Testis (tissue), 3 donors: ENCODE measurements around the gene ATAT1. TPM values are rescaled to one million over a fixed set of nuclear protein-coding genes. Genes with fewer than 3 reads are reported as not detected.
A peak's percentile ranks its signal among the peaks of the same experiment; 100 is the strongest.

Experiments used
- DNase-seq: peaks from one replicate; pipeline ENCODE4 v3.0.0-alpha.2; 2019
- H3K27ac ChIP-seq, 2 donors: fragments of 200-600 bp; sonication (generic); one replicate each; pipeline ENCODE4 v1.5.1; 2019
- H3K27me3 ChIP-seq: fragments of 200-600 bp; sonication (generic); one replicate; pipeline ENCODE4 v1.5.1; 2019
- H3K36me3 ChIP-seq: fragments of 200-600 bp; sonication (generic); one replicate; pipeline ENCODE4 v1.5.1; 2017; ENCODE audit warnings: low read depth; ENCODE audit errors: missing control alignments
- H3K4me1 ChIP-seq: fragments of 200-600 bp; sonication (generic); one replicate; pipeline ENCODE4 v1.5.1; 2019
- H3K4me3 ChIP-seq, 2 donors: fragments of 200-600 bp; sonication (generic); one replicate each; pipeline ENCODE4 v1.5.1; 2017 to 2019
- H3K9me3 ChIP-seq: fragments of 200-600 bp; sonication (generic); one replicate; pipeline ENCODE4 v1.5.1; 2017
- CTCF ChIP-seq, 3 experiments: fragments of 450-650 bp in 2 of 3; fragments of 200-600 bp in 1 of 3; sonication (generic) in 1 of 3; IDR thresholded peaks; one replicate each; pipeline ENCODE4 v1.5.1; 2016 to 2019; ENCODE audit warnings: antibody characterized with exemption in 3 of 3, mild to moderate bottlenecking in 2 of 3, moderate library complexity in 1 of 3
- POLR2A ChIP-seq: fragments of 450-650 bp; IDR thresholded peaks from one replicate; pipeline ENCODE4 v1.6.1; 2017; ENCODE audit warnings: antibody characterized with exemption, mild to moderate bottlenecking, moderate library complexity
- WGBS, 2 donors: methylation state at CpG; one replicate each; pipeline ENCODE4 v1.1.5; 2018; 5-methylcytosine and 5-hydroxymethylcytosine counted together
- intact Hi-C: fragments of 100-400 bp; cut with DNase I; formaldehyde crosslinking; loops from one replicate; pipeline ENCODE4 v1.15.1; 2023; ENCODE audit warnings: low total_unique reads
- polyA plus RNA-seq: library from polyadenylated mRNA; stranded (reverse); fragments of 350-450 nt; fragmentation: Illumina TruSeq; extraction: RNeasy Lipid Tissue Mini Kit (QIAGEN cat#74804); gene quantifications from one replicate; pipeline ENCODE4 v1.2.3, GENCODE V29; 2014; ENCODE audit warnings: low read depth, low replicate concordance; ENCODE audit not compliant: insufficient read depth
- total RNA-seq, 2 donors: library from RNA; depleted of rRNA; stranded (reverse); fragments of >200 nt; gene quantifications; one replicate each; pipeline ENCODE4 v1.2.3, GENCODE V29; 2016

The ATAT1 gene
- total and polyA plus RNA-seq, 3 donors from 2014 or later: 20.7 to 36.4 (median 29.4) TPM

GRCh38 chr6:30616811-30617564, 9.7 kb upstream of the ATAT1 start, which contains the start of gene PPP1R10:
Gene PPP1R10, minus strand, starts transcription at chr6:30617243. Its CDS starts 7,299 bp downstream, at chr6:30609944.
- no peaks in the 10 kb centered on the region for H3K9me3 ChIP-seq
- intact Hi-C loops: no loop called here

GRCh38 chr6:30617565-30618269, 9.0 kb upstream of the ATAT1 start, which contains the start of gene MRPS18B:
Gene MRPS18B, plus strand, starts transcription at chr6:30617840. Its CDS starts 26 bp downstream, at chr6:30617866.
- DNase-seq: peak; percentile 99
- Histone ChIP-seq H3K27ac (peak within 1 kb of the TSS; percentile 98 to 99), H3K27me3 (no peaks in the 10 kb centered on the region), H3K36me3 (no peaks in the 10 kb centered on the region), H3K4me3 (peak within 1 kb of the TSS; percentile 76 to 96), H3K9me3 (no peaks in the 10 kb centered on the region), H3K4me1 (peaks cover 15% of the 10 kb centered on the region)
- TF ChIP-seq POLR2A (no peak), CTCF (IDR thresholded peaks at IDR 0.05) (no peak)
- intact Hi-C loops: no loop called here
- 0 to 1% methylated on average over 34 of the region's 34 CpGs for WGBS, 2 donors

More at GRCh38 chr6:30616811-30617564, 9.7 kb upstream of the ATAT1 start, which contains the start of gene PPP1R10:
- Histone ChIP-seq H3K36me3 (no peaks in the 10 kb centered on the region), H3K4me1 (peaks cover 19% of the 10 kb centered on the region), H3K27ac (peak within 1 kb of the TSS; percentile 98 to 99), H3K27me3 (no peaks in the 10 kb centered on the region), H3K4me3 (peak within 1 kb of the TSS; percentile 76 to 96)
- TF ChIP-seq POLR2A (peak; percentile 99), CTCF (IDR thresholded peaks at IDR 0.05) (no peak)
- 0 to 1% methylated on average over 32 to 40 of the region's 40 CpGs for WGBS, 2 donors
- peak; percentile 99 for DNase-seq

- Histone ChIP-seq H3K27ac (peak overlapping the region; percentile 98 to 99), H3K4me3 (peak overlapping the region; percentile 76 to 96), H3K36me3 (no peaks in the 10 kb centered on the region), H3K4me1 (peaks cover 15% of the 10 kb centered on the region), H3K27me3 (no peaks in the 10 kb centered on the region), H3K9me3 (no peaks in the 10 kb centered on the region)
- TF ChIP-seq POLR2A (no peak), CTCF (IDR thresholded peaks at IDR 0.05) (no peak)
- intact Hi-C loops: no loop called here
- DNase-seq: no peak
- 8 to 11% methylated on average over 8 of the region's 8 CpGs for WGBS, 2 donors
Observed at GRCh38 chr6:30618270-30618797, 8.3 kb upstream of the ATAT1 start.

- no peak for DNase-seq
- TF ChIP-seq POLR2A (no peak), CTCF (IDR thresholded peaks at IDR 0.05) (no peak)
- no peaks in the 10 kb centered on the region for H3K36me3 ChIP-seq
- H3K27ac ChIP-seq: no peak overlapping the region
- WGBS, 2 donors: 93 to 95% methylated on average over 11 of the region's 11 CpGs
- no peaks in the 10 kb centered on the region for H3K27me3 ChIP-seq
- intact Hi-C loops: no loop called here
- peaks cover 12% of the 10 kb centered on the region for H3K4me1 ChIP-seq
- no peak overlapping the region for H3K4me3 ChIP-seq
- H3K9me3 ChIP-seq: no peaks in the 10 kb centered on the region
Observed at GRCh38 chr6:30619561-30619960, 7.1 kb upstream of the ATAT1 start.
